WTC11 (cell line): ENCODE results near the gene INHBC.

Experiments
- CREM ChIP-seq: sonication (generic); formaldehyde crosslinking; IDR thresholded peaks from 2 replicates; pipeline ENCODE4 v1.8.1; 2022; ENCODE audit warnings: mild to moderate bottlenecking, missing genetic modification reagents, moderate library complexity
- CTCF ChIP-seq: fragments of 200-600 bp; IDR thresholded peaks from 2 replicates; pipeline ENCODE4 v1.8.0; 2022; ENCODE audit warnings: antibody characterized with exemption
- ESRRA ChIP-seq: sonication (generic); formaldehyde crosslinking; IDR thresholded peaks from 2 replicates; pipeline ENCODE4 v1.8.1; 2022; ENCODE audit warnings: mild to moderate bottlenecking, missing genetic modification reagents, borderline replicate concordance
- GRHL2 ChIP-seq: fragments of 250-450 bp; sonication (Bioruptor Pico); IDR thresholded peaks from 2 replicates; pipeline ENCODE4 v1.8.0; 2022; ENCODE audit warnings: mild to moderate bottlenecking, moderate library complexity; ENCODE audit not compliant: insufficient replicate concordance, severe bottlenecking
- NR3C1 ChIP-seq: sonication (generic); formaldehyde crosslinking; conservative IDR thresholded peaks from 2 replicates; pipeline ENCODE4 v1.8.1; 2023; ENCODE audit warnings: low read depth, mild to moderate bottlenecking, missing genetic modification reagents
- PREB ChIP-seq: sonication (generic); formaldehyde crosslinking; IDR thresholded peaks from 2 replicates; pipeline ENCODE4 v1.8.1; 2022; ENCODE audit warnings: mild to moderate bottlenecking, missing genetic modification reagents, moderate library complexity, borderline replicate concordance
- SP1 ChIP-seq: sonication (generic); formaldehyde crosslinking; conservative IDR thresholded peaks from 2 replicates; pipeline ENCODE4 v1.8.1; 2022; ENCODE audit warnings: missing genetic modification reagents
- ZNF416 ChIP-seq: fragments of 250-450 bp; sonication (Bioruptor Pico); IDR thresholded peaks from 2 replicates; pipeline ENCODE4 v1.9.0; 2021; ENCODE audit warnings: mild to moderate bottlenecking, inconsistent platforms
- TF ChIP-seq, protein P1 (sequence below): sonication (generic); formaldehyde crosslinking; conservative IDR thresholded peaks from 2 replicates; pipeline ENCODE4 v1.8.1; 2022; ENCODE audit warnings: mild to moderate bottlenecking, missing genetic modification reagents
- TF ChIP-seq, protein P2 (sequence below): sonication (generic); formaldehyde crosslinking; IDR thresholded peaks from 2 replicates; pipeline ENCODE4 v1.8.1; 2023; ENCODE audit warnings: mild to moderate bottlenecking, missing genetic modification reagents, moderate library complexity
- TF ChIP-seq, protein P3 (sequence below): sonication (generic); formaldehyde crosslinking; IDR thresholded peaks from 2 replicates; pipeline ENCODE4 v1.8.1; 2023; ENCODE audit warnings: mild to moderate bottlenecking, missing genetic modification reagents, moderate library complexity

DNA sequence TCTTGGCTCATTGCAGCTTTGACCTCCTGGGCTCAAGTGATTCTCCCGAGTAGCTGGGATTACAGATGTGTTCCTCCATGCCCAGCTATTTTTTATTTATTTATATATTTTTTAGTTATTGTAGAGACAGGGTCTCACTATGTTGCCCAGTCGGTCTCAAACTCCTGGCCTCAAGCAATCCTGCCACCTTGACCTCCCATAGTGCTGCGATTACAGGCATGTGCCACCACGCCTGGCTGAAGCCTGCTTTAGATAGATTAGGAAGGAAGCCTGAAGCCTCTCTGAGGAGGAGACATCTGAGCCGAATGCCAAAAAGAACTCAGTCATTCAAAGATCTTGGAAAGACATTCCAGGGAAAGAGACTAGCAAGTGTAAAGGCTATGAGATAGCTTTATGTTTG lies 10.2 kb downstream of the INHBC start:
- TF ChIP-seq ESRRA (CRISPR knock-in tag), result no peak
- TF ChIP-seq ZNF416 (CRISPR knock-in tag), result no peak
- no peak for TF ChIP-seq CTCF
- TF ChIP-seq, protein P1, sequence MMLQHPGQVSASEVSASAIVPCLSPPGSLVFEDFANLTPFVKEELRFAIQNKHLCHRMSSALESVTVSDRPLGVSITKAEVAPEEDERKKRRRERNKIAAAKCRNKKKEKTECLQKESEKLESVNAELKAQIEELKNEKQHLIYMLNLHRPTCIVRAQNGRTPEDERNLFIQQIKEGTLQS (CRISPR knock-in tag), result no peak
- TF ChIP-seq, protein P2, sequence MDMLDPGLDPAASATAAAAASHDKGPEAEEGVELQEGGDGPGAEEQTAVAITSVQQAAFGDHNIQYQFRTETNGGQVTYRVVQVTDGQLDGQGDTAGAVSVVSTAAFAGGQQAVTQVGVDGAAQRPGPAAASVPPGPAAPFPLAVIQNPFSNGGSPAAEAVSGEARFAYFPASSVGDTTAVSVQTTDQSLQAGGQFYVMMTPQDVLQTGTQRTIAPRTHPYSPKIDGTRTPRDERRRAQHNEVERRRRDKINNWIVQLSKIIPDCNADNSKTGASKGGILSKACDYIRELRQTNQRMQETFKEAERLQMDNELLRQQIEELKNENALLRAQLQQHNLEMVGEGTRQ, result no peak
- no peak for TF ChIP-seq SP1 (CRISPR knock-in tag)
- no peak for TF ChIP-seq CREM (CRISPR knock-in tag)
- no peak for TF ChIP-seq NR3C1 (CRISPR knock-in tag)
- TF ChIP-seq, protein P3, sequence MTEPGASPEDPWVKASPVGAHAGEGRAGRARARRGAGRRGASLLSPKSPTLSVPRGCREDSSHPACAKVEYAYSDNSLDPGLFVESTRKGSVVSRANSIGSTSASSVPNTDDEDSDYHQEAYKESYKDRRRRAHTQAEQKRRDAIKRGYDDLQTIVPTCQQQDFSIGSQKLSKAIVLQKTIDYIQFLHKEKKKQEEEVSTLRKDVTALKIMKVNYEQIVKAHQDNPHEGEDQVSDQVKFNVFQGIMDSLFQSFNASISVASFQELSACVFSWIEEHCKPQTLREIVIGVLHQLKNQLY, result no peak
- TF ChIP-seq PREB (CRISPR knock-in tag), result no peak
- TF ChIP-seq GRHL2 (CRISPR knock-in tag), result no peak
